Astrocyte (in vitro differentiated cells and primary cell): ENCODE measurements around the gene DTNB. TPM values are rescaled to one million over a fixed set of nuclear protein-coding genes. Genes with fewer than 3 reads are reported as not detected.

Experiments used
- DNase-seq: peaks from one replicate; pipeline ENCODE4 v3.0.0-alpha.2; 2010; ENCODE audit warnings: low read depth
- FAIRE-seq: peaks from 2 replicates; lab custom pipeline; 2011; peaks lifted over from hg19 to GRCh38; lab: Jason Lieb, UNC
- H2AFZ ChIP-seq: 2 replicates; pipeline ENCODE4 v1.6.0; 2012; ENCODE audit warnings: low read depth, low read length, inconsistent platforms
- H3K27ac ChIP-seq: 2 replicates; pipeline ENCODE4 v1.5.1; 2011; ENCODE audit warnings: low read depth, low read length, inconsistent platforms
- H3K27me3 ChIP-seq: 2 replicates; pipeline ENCODE4 v1.6.0; 2011; ENCODE audit warnings: low read length, inconsistent platforms; ENCODE audit not compliant: insufficient read depth
- H3K36me3 ChIP-seq: 2 replicates; pipeline ENCODE4 v1.5.1; 2011; ENCODE audit warnings: low read length, inconsistent platforms; ENCODE audit not compliant: insufficient read depth
- H3K4me1 ChIP-seq: 2 replicates; pipeline ENCODE4 v1.5.1; 2011; ENCODE audit warnings: low read length, inconsistent platforms; ENCODE audit not compliant: insufficient read depth
- H3K4me2 ChIP-seq: 2 replicates; pipeline ENCODE4 v1.6.0; 2012; ENCODE audit warnings: low read length, inconsistent platforms
- H3K4me3 ChIP-seq: 2 replicates; pipeline ENCODE4 v1.5.1; 2011; ENCODE audit warnings: low read depth, mild to moderate bottlenecking, low read length, inconsistent platforms; ENCODE audit not compliant: insufficient read depth
- H3K79me2 ChIP-seq: 2 replicates; pipeline ENCODE4 v1.6.0; 2012; ENCODE audit warnings: mild to moderate bottlenecking, low read length, inconsistent platforms; ENCODE audit not compliant: insufficient read depth
- H3K9ac ChIP-seq: 2 replicates; pipeline ENCODE4 v1.6.0; 2012; ENCODE audit warnings: mild to moderate bottlenecking, low read length, inconsistent platforms
- H3K9me3 ChIP-seq: 2 replicates; pipeline ENCODE4 v1.5.1; 2012; ENCODE audit warnings: low read depth, mild to moderate bottlenecking, low read length, inconsistent platforms; ENCODE audit not compliant: insufficient read depth
- H4K20me1 ChIP-seq: 2 replicates; pipeline ENCODE4 v1.6.0; 2012; ENCODE audit warnings: low read length, inconsistent platforms; ENCODE audit not compliant: insufficient read depth
- H3K27ac Mint-ChIP-seq: one replicate; pipeline ENCODE4 v1.8.0; 2021; ENCODE audit warnings: mild to moderate bottlenecking, mixed read lengths; ENCODE audit not compliant: unreplicated experiment
- H3K27me3 Mint-ChIP-seq: one replicate; pipeline ENCODE4 v1.8.0; 2021; ENCODE audit warnings: low read depth, mixed read lengths; ENCODE audit not compliant: unreplicated experiment
- H3K36me3 Mint-ChIP-seq: one replicate; pipeline ENCODE4 v1.8.0; 2021; ENCODE audit warnings: low read depth, mixed read lengths; ENCODE audit not compliant: unreplicated experiment
- H3K4me1 Mint-ChIP-seq: one replicate; pipeline ENCODE4 v1.8.0; 2021; ENCODE audit warnings: low read depth, mixed read lengths; ENCODE audit not compliant: unreplicated experiment
- H3K4me3 Mint-ChIP-seq: one replicate; pipeline ENCODE4 v1.8.0; 2021; ENCODE audit warnings: mild to moderate bottlenecking, moderate library complexity, mixed read lengths; ENCODE audit not compliant: unreplicated experiment
- H3K9me3 Mint-ChIP-seq: one replicate; pipeline ENCODE4 v1.8.0; 2021; ENCODE audit warnings: mild to moderate bottlenecking, mixed read lengths; ENCODE audit not compliant: unreplicated experiment
- CTCF ChIP-seq: IDR thresholded peaks from 2 replicates; pipeline ENCODE4 v1.5.1; 2011; ENCODE audit warnings: low read depth, mild to moderate bottlenecking, inconsistent platforms, low read length, moderate library complexity; ENCODE audit not compliant: insufficient read depth
- EZH2 ChIP-seq: IDR thresholded peaks from 2 replicates; pipeline ENCODE4 v1.6.1; 2012; ENCODE audit warnings: mild to moderate bottlenecking, low read length, inconsistent platforms; ENCODE audit not compliant: insufficient read depth
- total RNA-seq: library from RNA; stranded (reverse); gene quantifications from 2 replicates; pipeline ENCODE4 v1.2.1, GENCODE V29; 2021

The DTNB gene
- total RNA-seq, 1 donor from 2014 or later, result 5.1 TPM

- Histone ChIP-seq H3K4me2 (no peak overlapping the region), H4K20me1 (no peaks in the 10 kb centered on the region), H3K4me1 (no peaks in the 10 kb centered on the region), H3K4me3 (no peak overlapping the region), H3K9me3 (no peaks in the 10 kb centered on the region), H3K9ac (no peak overlapping the region), H3K27me3 (no peaks in the 10 kb centered on the region), H2AFZ (no peak overlapping the region), H3K79me2 (no peaks in the 10 kb centered on the region), H3K27ac (no peak overlapping the region), H3K36me3 (no peaks in the 10 kb centered on the region)
- peaks cover 2% of the 10 kb centered on the region for H3K27me3 Mint-ChIP-seq
- H3K9me3 Mint-ChIP-seq, result no peaks in the 10 kb centered on the region
- no peaks in the 10 kb centered on the region for H3K4me1 Mint-ChIP-seq
- no peak overlapping the region for H3K27ac Mint-ChIP-seq
- TF ChIP-seq CTCF (no peak), EZH2 (no peak)
- FAIRE-seq (no peak), DNase-seq (no peak)
- no peaks in the 10 kb centered on the region for H3K36me3 Mint-ChIP-seq
- H3K4me3 Mint-ChIP-seq, result no peak overlapping the region
Observed at GRCh38 chr2:25411753-25412152, 261.6 kb downstream of the DTNB start.

GRCh38 chr2:25411281-25411680 lies 262.1 kb downstream of the DTNB start:
- H3K79me2 ChIP-seq, result no peaks in the 10 kb centered on the region
- Mint-ChIP-seq H3K9me3 (no peaks in the 10 kb centered on the region), H3K27me3 (peaks cover 2% of the 10 kb centered on the region), H3K27ac (no peak overlapping the region), H3K4me3 (no peak overlapping the region), H3K36me3 (no peaks in the 10 kb centered on the region), H3K4me1 (no peaks in the 10 kb centered on the region)
- TF ChIP-seq CTCF (no peak), EZH2 (no peak)
- H3K4me3 ChIP-seq, result no peak overlapping the region
- no peak overlapping the region for H2AFZ ChIP-seq
- no peak overlapping the region for H3K9ac ChIP-seq
- H3K27me3 ChIP-seq, result no peaks in the 10 kb centered on the region
- H3K9me3 ChIP-seq, result no peaks in the 10 kb centered on the region
- no peaks in the 10 kb centered on the region for H4K20me1 ChIP-seq
- no peak for FAIRE-seq
- no peaks in the 10 kb centered on the region for H3K36me3 ChIP-seq
- H3K4me2 ChIP-seq, result no peak overlapping the region
- no peaks in the 10 kb centered on the region for H3K4me1 ChIP-seq
- DNase-seq, result no peak
- no peak overlapping the region for H3K27ac ChIP-seq

DNA sequence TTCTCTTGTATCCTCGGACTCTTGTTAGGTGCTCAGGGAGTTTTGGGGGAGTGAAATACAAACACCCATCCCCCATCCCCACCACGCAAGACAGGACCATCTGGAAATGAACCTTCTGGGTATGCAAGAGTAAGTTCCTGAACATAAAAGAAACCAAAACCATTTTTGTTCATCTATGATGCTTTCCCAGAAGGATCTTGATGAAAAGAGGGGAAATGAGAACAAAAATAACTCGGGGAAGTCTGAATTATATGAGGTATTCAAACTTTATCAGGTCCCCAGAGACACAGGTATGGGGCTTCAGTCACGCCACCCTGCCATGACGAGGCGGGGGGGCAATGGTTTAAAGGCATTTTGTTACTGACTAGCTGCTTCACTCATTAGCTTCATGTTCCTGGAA lies 263.0 kb downstream of the DTNB start:
- no peak for TF ChIP-seq EZH2
- no peak for TF ChIP-seq CTCF
- FAIRE-seq (no peak), DNase-seq (no peak)
- Histone ChIP-seq H3K4me1 (no peaks in the 10 kb centered on the region), H3K4me2 (no peak overlapping the region), H3K27ac (no peak overlapping the region), H4K20me1 (no peaks in the 10 kb centered on the region), H3K79me2 (no peaks in the 10 kb centered on the region), H3K9me3 (no peaks in the 10 kb centered on the region), H3K36me3 (no peaks in the 10 kb centered on the region), H2AFZ (no peak overlapping the region), H3K27me3 (no peaks in the 10 kb centered on the region), H3K9ac (no peak overlapping the region), H3K4me3 (no peak overlapping the region)
- Mint-ChIP-seq H3K27me3 (peaks cover 2% of the 10 kb centered on the region), H3K27ac (no peak overlapping the region), H3K36me3 (no peaks in the 10 kb centered on the region), H3K9me3 (no peaks in the 10 kb centered on the region), H3K4me1 (no peaks in the 10 kb centered on the region), H3K4me3 (no peak overlapping the region)
